B cell (primary cell): ENCODE measurements around the gene GOLGA6L2.

Experiments
- EZH2 ChIP-seq: IDR thresholded peaks from 2 replicates; pipeline ENCODE4 v1.6.1; 2012; ENCODE audit warnings: borderline replicate concordance, low read depth, mild to moderate bottlenecking, moderate library complexity, low read length; ENCODE audit not compliant: insufficient read depth, poor library complexity, severe bottlenecking
- TF ChIP-seq, protein P1 (sequence below): fragments of 200-600 bp; IDR thresholded peaks from one replicate; pipeline ENCODE4 v1.8.0; 2022; ENCODE audit warnings: antibody characterized with exemption, mild to moderate bottlenecking

DNA sequence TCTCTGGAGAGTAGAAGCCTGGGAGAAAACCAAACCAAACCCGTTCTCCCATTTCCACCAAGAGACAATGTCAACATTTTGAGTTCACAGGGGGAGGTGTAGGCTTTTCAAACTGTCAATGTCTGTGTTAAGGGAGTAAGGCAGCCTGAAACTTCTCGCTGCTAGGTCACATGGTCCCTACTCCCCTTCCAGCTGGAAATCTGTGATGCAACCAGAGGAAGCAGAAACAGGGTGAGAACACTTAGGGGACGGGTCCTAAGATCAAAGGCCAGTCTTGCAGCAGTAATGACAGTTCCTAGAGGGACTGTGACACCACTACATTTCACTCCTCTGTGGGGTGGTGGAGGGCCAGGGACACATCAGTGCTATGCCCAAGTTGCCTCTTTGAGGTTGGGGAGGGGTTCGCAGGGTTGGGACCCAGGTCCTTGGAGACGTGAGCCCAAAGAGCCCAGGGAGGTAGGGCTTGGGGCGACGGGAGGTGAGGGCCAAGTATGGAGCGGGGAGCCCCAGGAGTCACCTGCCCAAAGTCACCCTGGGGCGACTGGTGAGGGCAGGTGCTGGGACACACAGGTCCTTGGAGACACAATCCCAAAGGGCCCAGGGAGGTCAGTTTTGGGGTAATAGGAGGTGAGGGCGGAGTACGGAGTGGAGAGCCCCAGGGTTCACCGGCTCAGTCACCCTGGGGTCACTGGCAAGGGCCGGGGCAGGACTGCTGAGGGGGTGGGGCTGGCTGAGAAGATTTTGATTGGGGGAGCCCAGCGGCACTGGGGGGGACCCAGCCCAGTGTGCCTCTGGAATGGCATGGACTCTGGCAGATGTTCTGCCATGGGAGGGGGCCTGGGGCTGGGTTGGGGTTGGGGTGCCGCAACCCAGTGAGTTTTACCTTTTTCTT, 582 bp downstream of the GOLGA6L2 start:
- TF ChIP-seq, protein P1, sequence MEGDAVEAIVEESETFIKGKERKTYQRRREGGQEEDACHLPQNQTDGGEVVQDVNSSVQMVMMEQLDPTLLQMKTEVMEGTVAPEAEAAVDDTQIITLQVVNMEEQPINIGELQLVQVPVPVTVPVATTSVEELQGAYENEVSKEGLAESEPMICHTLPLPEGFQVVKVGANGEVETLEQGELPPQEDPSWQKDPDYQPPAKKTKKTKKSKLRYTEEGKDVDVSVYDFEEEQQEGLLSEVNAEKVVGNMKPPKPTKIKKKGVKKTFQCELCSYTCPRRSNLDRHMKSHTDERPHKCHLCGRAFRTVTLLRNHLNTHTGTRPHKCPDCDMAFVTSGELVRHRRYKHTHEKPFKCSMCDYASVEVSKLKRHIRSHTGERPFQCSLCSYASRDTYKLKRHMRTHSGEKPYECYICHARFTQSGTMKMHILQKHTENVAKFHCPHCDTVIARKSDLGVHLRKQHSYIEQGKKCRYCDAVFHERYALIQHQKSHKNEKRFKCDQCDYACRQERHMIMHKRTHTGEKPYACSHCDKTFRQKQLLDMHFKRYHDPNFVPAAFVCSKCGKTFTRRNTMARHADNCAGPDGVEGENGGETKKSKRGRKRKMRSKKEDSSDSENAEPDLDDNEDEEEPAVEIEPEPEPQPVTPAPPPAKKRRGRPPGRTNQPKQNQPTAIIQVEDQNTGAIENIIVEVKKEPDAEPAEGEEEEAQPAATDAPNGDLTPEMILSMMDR, result no peak
- TF ChIP-seq EZH2, result no peak
